Measurements from ENCODE around the gene KIF13A.

The KIF13A gene

DNA sequence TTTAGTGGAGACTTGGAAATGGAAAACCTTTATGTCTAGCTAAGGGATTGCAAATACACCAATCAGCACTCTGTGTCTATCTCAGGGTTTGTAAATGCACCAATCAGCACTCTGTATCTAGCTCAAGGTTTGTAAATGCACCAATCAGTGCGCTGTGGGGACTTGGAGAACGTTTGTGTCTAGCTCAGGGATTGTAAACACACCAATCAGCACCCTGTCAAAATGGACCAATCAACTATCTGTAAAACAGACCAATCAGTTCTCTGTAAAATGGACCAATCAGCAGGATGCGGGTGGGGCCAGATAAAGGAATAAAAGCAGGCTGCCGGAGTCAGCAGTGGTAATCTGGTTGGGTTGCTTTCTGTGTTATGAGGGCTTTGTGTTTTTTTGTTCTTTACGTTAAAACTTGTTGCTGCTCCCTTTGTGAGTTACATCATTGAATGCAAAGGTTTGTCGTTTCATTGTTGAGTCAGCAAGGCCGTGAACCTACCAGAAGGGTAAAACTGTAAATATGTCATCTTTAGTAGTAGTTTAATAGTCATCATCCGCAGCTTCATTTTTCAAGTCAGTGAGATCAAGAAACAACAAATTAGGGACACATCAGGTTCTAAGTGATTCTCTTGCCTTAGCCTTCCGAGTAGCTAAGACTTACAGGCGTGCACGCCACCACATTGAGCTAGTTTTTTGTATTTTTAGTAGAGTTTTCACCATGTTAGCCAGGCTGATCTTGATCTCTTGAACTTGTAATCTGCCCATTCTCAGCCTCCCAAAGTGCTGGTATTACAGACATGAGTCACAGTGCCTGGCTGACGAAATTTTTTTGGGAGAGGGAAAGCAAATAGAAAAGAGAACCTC lies 258.0 kb downstream of the KIF13A start:
- DNase-seq (ENCODE audit: low spot score) = no peak
- in situ Hi-C loops (cut with MboI; ENCODE audit: low sequenced_read_pairs, unreplicated experiment) = no loop called here
- TF ChIP-seq, protein P1, sequence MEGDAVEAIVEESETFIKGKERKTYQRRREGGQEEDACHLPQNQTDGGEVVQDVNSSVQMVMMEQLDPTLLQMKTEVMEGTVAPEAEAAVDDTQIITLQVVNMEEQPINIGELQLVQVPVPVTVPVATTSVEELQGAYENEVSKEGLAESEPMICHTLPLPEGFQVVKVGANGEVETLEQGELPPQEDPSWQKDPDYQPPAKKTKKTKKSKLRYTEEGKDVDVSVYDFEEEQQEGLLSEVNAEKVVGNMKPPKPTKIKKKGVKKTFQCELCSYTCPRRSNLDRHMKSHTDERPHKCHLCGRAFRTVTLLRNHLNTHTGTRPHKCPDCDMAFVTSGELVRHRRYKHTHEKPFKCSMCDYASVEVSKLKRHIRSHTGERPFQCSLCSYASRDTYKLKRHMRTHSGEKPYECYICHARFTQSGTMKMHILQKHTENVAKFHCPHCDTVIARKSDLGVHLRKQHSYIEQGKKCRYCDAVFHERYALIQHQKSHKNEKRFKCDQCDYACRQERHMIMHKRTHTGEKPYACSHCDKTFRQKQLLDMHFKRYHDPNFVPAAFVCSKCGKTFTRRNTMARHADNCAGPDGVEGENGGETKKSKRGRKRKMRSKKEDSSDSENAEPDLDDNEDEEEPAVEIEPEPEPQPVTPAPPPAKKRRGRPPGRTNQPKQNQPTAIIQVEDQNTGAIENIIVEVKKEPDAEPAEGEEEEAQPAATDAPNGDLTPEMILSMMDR (IDR thresholded peaks at IDR 0.05; ENCODE audit: borderline replicate concordance, control extremely low read depth, extremely low read depth, insufficient read depth, missing control alignments) = no peak

DNA sequence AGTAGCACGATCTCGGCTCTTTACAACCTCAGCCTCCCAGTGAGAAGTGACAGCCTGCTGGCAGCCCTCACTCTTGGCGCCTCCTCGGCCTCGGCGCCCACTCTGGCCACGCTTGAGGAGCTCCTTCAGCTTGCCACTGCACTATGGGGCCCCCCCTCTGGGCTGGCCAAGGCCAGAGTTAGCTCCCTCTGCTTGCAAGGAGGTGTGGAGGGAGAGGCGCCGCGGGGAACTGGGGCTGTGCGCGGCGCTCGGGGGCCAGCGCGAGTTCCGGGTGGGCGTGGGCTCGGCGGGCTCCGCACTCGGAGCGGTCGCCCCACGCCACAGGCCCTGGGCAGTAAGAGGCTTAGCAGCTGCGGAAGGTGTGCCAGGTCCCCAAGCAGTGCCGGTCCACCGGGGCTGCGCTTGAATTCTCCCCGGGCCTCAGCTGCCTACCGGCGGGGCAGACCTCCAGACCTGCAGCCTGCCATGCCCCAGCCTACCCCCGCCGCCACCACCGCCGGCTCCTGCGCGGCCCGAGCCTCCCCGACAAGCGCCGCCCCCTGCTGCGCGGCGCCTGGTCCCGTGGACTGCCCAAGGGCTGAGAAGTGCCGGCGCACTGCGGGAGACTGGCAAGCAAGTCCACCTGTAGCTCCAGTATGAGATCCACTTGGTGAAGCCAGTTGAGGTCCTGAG lies 258.7 kb downstream of the KIF13A start:
- TF ChIP-seq, protein P1 (IDR thresholded peaks at IDR 0.05; ENCODE audit: borderline replicate concordance, control extremely low read depth, extremely low read depth, insufficient read depth, missing control alignments) = no peak
- DNase-seq (ENCODE audit: low spot score) = no peak
- in situ Hi-C loops (cut with MboI; ENCODE audit: low sequenced_read_pairs, unreplicated experiment) = no loop called here

DNA sequence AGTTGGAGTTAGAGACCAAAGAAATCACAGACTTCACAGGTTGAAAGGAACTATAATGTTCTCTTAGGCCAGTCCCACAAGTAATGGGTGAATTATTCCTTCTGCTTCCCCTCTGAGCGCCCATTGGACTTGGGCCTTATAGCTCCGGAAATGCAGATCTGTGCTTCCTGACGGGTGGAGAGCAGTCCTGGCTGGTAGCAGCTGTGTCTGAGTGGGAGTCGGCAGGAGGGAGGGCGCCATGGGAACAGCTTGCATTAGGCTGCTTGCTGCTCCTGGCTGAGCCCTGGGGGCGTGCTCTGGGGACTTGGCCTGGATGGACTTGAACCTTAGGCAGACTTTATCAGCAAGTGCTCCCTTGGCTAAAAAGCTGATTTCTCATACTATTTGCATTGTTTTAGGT lies 262.4 kb downstream of the KIF13A start:
- in situ Hi-C loops (cut with MboI; ENCODE audit: low sequenced_read_pairs, unreplicated experiment) = no loop called here
- DNase-seq (ENCODE audit: low spot score) = no peak
- TF ChIP-seq, protein P1 (IDR thresholded peaks at IDR 0.05; ENCODE audit: borderline replicate concordance, control extremely low read depth, extremely low read depth, insufficient read depth, missing control alignments) = no peak

DNA sequence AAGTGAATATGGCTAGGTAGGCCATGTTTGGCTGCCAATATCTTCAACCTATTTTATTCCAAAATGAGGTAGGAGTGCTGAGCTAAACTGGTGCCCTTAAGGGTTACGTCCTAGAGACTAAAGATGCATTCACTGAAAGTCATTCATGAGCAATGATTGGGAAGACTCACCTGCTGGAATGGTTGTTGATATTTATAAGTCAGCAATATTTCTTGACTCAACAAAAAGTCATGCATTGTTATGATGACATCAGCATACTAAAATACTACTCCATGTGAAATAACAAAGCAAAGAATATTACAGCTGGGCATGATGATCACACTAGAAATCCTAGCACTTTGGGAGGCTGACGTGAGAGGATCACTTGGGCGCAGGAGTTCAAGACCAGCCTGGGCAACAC lies 263.1 kb downstream of the KIF13A start:
- no peak for DNase-seq (ENCODE audit: low spot score)
- in situ Hi-C loops (cut with MboI; ENCODE audit: low sequenced_read_pairs, unreplicated experiment) = no loop called here
- TF ChIP-seq, protein P1 (IDR thresholded peaks at IDR 0.05; ENCODE audit: borderline replicate concordance, control extremely low read depth, extremely low read depth, insufficient read depth, missing control alignments) = no peak

DNA sequence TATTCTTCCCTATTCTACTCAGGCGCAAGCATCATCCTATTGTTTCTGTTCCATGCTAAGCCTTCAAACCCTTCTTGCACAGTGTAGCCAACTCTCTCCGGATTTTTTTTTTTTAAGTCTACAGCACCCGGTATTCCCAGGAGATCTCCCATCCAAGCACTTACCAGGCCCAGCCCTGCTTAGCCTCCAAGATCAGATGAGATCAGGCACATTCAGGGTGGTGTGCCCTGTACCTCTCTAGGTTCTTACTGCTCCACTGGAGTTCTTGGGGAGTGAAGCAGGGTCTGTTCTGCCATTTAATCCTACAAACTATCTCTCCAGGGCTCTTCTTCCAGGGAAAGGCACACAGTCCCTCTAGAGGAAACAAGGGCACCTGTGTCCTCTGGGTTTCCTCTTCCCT lies 265.8 kb downstream of the KIF13A start:
- in situ Hi-C loops (cut with MboI; ENCODE audit: low sequenced_read_pairs, unreplicated experiment) = no loop called here
- TF ChIP-seq, protein P1 (IDR thresholded peaks at IDR 0.05; ENCODE audit: borderline replicate concordance, control extremely low read depth, extremely low read depth, insufficient read depth, missing control alignments) = no peak
- DNase-seq (ENCODE audit: low spot score) = no peak

DNA sequence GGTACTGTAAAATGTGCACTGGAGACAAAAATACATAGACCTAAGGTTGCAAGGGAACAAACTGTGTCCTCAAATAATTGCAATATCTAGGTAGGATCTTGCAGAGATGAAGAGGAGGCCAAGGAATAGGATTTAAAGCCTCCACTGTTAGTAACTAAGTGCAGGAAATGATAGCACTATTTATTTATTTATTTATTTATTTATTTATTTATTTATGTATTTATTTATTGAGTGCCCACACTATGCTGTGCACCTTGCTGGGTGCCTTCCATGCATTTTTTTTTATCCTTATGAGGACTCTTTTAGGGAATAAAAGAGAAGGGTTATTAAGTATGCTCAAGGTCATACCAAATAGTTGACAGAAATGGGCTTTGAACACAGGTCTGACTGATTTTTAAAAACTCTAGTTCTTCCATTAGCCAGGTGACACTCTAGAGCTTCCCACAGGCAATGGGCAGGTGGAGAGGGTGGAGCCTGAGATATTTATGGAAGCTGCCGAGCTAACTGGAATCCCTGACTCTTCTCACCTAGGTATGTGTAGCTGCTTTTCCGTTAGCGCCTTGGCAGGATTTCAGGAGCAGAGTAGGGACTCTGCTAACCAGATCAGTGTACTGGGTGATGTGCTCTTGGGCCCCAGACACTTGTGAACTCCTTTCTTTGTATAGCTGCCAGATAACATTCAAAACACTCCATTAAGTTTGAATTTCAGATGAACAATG lies 268.0 kb downstream of the KIF13A start:
- no peak for DNase-seq (ENCODE audit: low spot score)
- TF ChIP-seq, protein P1 (IDR thresholded peaks at IDR 0.05; ENCODE audit: borderline replicate concordance, control extremely low read depth, extremely low read depth, insufficient read depth, missing control alignments) = no peak
- in situ Hi-C loops (cut with MboI; ENCODE audit: low sequenced_read_pairs, unreplicated experiment) = no loop called here

Measured in GM13976 (cell line).